Muscle of leg (tissue), 11 donors: ENCODE measurements around the gene CLRN3. TPM values are rescaled to one million over a fixed set of nuclear protein-coding genes. Genes with fewer than 3 reads are reported as not detected.

Source experiments
- DNase-seq: peaks from one replicate; pipeline ENCODE4 v3.0.0; 2013
- H3K27ac ChIP-seq: one replicate; pipeline ENCODE4 v1.5.1; 2013; ENCODE audit warnings: mild to moderate bottlenecking, low read length, control low read depth
- H3K27me3 ChIP-seq: one replicate; pipeline ENCODE4 v1.6.1; 2013; ENCODE audit warnings: low read length; ENCODE audit not compliant: control insufficient read depth, insufficient read depth
- H3K36me3 ChIP-seq: one replicate; pipeline ENCODE4 v1.6.1; 2013; ENCODE audit warnings: low read length; ENCODE audit not compliant: control insufficient read depth, insufficient read depth
- H3K4me1 ChIP-seq: one replicate; pipeline ENCODE4 v1.6.1; 2013; ENCODE audit warnings: low read length; ENCODE audit not compliant: control insufficient read depth, insufficient read depth
- H3K4me3 ChIP-seq: one replicate; pipeline ENCODE4 v1.5.1; 2013; ENCODE audit warnings: low read length, control low read depth
- H3K9me3 ChIP-seq: replicated peaks from 2 replicates; pipeline ENCODE4 v1.6.1; 2013; ENCODE audit warnings: low read depth, low read length; ENCODE audit not compliant: control insufficient read depth
- whole genome bisulfite sequencing: methylation state at CpG from one replicate; pipeline ENCODE4 v1.1.5; 2013; ENCODE audit warnings: missing lambda C conversion rate; ENCODE audit not compliant: insufficient coverage; 5-methylcytosine and 5-hydroxymethylcytosine counted together
- polyA plus RNA-seq, 8 donors: library from polyadenylated mRNA; unstranded; fragments of 120-200 nt; gene quantifications; one replicate each; pipeline versions ENCODE4 v1.2.1 to v1.2.3, GENCODE V29; 2013; ENCODE audit warnings: inconsistent platforms in 1 of 8, low replicate concordance in 1 of 8; ENCODE audit not compliant: insufficient read length in 8 of 8, insufficient read depth in 1 of 8
- total RNA-seq: library from RNA; stranded (reverse); fragments of 120-200 nt; gene quantifications from one replicate; pipeline ENCODE4 v1.2.4, GENCODE V29; 2013

The CLRN3 gene
- total and polyA plus RNA-seq, 9 donors: 0.09 to 4.4 (median 0.27) TPM; not detected in 2

DNA sequence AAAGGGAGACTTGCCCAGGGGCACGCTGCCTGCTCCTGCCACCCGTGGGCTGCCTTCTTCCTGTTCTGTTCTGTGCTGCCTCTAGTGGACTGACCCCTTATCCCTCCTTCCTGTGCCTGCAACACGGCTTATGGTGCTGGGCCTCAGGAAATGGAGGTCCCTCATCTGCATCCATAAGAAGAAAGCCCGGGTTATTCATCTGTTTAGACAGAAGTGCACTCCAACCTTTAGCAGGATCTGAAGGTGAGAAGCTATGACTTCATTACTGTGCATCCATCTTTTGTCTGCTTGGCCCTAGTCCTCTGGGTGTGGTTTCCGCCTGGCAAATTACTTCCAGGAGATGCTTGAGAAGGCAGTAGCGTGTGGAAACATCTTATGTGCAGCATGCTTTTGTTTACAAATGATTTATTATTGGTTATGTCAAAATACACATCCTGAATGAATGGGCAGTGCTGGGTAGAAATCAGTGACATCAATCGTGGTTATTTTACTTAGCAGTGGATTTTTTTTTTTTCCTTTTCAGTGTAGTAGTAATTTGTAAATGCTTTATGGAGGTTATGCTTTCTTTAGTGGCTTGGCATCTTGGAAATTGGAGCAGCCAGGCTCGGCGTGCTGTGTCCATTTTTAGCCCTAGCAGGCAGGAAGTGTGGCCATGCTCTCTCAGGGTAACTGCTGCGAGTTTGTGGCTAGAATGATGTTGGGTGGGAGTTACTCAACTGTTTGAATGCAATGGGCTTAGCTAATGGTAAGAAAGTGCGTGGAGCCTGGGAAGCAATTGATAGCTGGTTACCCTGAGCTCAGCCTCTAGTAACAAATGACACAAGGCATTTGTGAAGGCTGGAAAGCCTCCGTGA, 26.9 kb upstream of the CLRN3 start:
- no peak overlapping the region for H3K4me3 ChIP-seq

DNA sequence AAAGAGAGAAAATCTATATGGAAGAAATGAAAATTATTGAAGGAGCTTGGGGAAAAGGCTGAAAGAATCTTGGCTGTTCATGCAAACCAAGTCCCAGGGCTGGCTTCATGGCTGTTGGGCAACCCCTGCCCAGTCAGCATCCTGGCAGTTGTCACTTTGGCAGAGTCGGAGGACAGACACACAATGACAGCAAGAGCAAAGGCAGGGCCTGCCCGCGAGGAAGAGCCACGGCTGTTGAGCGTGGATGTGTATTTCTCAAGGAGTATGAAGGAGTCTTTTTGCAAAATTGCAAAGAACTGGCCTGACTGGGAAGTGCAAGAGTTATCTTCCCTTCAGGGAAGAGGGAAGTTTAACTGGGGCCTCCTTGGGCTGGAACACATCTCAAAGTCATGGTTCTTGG, 25.8 kb upstream of the CLRN3 start:
- Histone ChIP-seq H3K4me3 (no peak overlapping the region), H3K4me1 (peaks cover 41% of the 10 kb centered on the region), H3K9me3 (no peaks in the 10 kb centered on the region), H3K27ac (no peak overlapping the region), H3K36me3 (no peaks in the 10 kb centered on the region), H3K27me3 (no peaks in the 10 kb centered on the region)
- WGBS: 74% methylated on average over 5 of the region's 5 CpGs
- DNase-seq: peak; percentile 36

More for the DNA sequence above, 26.9 kb upstream of the CLRN3 start:
- no peaks in the 10 kb centered on the region for H3K27me3 ChIP-seq
- peaks cover 45% of the 10 kb centered on the region for H3K4me1 ChIP-seq
- peak overlapping the region; percentile 42 for H3K27ac ChIP-seq
- H3K9me3 ChIP-seq: no peaks in the 10 kb centered on the region
- peak; percentile 18 for DNase-seq
- WGBS: 55% methylated on average over 6 of the region's 12 CpGs
- H3K36me3 ChIP-seq: no peaks in the 10 kb centered on the region

DNA sequence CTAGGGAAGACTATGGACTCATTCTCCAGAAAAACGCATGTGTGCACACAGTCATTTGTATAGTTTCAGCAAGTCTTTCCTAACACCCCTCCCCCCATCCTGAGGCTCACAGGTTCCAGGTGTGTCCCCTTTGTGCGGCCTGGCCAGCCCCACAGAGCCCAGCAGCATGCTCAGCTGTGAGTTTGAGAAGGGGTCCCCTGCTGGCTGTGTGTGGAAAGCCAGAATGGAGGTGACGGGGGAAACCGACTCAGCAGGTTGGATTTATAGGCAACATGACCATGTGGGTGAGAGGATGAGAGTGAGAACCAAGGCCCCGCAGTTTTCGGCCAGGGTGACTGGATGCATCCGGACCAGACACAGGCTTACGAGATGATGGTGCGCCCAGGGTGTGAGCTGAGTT, 24.1 kb upstream of the CLRN3 start:
- 80% methylated on average over 8 of the region's 9 CpGs for WGBS
- Histone ChIP-seq H3K9me3 (no peaks in the 10 kb centered on the region), H3K27ac (no peak overlapping the region), H3K4me3 (no peak overlapping the region), H3K27me3 (no peaks in the 10 kb centered on the region), H3K36me3 (no peaks in the 10 kb centered on the region), H3K4me1 (peaks cover 26% of the 10 kb centered on the region)
- DNase-seq: no peak

DNA sequence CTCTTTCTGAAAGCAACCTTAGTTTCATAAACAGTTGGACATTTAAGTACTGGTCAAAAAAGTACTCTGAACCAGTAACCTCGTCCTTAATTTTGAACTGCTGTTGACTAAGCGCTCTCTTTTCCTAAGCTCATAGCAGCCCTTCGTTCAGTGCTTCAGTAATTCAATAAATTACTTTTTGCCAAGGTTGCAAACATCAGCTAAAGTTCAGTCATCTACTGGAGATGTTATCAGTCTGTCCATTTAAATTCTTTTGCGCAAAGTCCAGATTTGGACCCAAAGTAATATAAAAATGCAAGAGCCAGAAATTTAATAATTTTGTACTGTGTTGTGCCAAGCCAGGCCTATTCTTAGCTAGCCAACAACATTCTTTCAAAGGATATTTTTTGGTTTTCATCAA, 22.6 kb upstream of the CLRN3 start:
- no CpG with 5 or more reads among the region's 4 CpGs for WGBS
- Histone ChIP-seq H3K27ac (no peak overlapping the region), H3K4me1 (peaks cover 23% of the 10 kb centered on the region), H3K36me3 (no peaks in the 10 kb centered on the region), H3K27me3 (no peaks in the 10 kb centered on the region), H3K9me3 (no peaks in the 10 kb centered on the region), H3K4me3 (no peak overlapping the region)
- no peak for DNase-seq

DNA sequence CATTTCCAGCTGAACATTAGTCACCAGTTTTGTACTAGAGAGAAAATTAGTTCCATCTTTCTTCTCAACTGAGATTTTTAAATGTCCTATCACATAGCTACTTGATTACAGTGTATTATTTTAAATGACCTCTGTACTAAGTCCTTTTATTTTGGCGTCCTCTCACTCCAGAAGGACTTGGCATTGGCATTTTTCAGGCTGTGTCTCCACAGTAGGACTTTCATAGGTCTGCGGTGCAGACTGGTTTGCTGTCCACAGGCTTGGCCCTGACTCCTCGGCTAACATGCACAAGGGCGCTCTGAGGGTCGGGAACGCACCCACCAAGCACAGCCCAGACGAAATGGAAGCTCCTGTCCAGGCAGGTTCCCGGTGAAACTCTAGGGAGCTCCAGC, 20.6 kb upstream of the CLRN3 start:
- Histone ChIP-seq H3K4me3 (no peak overlapping the region), H3K27me3 (no peaks in the 10 kb centered on the region), H3K9me3 (no peaks in the 10 kb centered on the region), H3K27ac (no peak overlapping the region), H3K36me3 (no peaks in the 10 kb centered on the region), H3K4me1 (peaks cover 16% of the 10 kb centered on the region)
- 83% methylated on average over 8 of the region's 8 CpGs for WGBS
- DNase-seq: no peak

DNA sequence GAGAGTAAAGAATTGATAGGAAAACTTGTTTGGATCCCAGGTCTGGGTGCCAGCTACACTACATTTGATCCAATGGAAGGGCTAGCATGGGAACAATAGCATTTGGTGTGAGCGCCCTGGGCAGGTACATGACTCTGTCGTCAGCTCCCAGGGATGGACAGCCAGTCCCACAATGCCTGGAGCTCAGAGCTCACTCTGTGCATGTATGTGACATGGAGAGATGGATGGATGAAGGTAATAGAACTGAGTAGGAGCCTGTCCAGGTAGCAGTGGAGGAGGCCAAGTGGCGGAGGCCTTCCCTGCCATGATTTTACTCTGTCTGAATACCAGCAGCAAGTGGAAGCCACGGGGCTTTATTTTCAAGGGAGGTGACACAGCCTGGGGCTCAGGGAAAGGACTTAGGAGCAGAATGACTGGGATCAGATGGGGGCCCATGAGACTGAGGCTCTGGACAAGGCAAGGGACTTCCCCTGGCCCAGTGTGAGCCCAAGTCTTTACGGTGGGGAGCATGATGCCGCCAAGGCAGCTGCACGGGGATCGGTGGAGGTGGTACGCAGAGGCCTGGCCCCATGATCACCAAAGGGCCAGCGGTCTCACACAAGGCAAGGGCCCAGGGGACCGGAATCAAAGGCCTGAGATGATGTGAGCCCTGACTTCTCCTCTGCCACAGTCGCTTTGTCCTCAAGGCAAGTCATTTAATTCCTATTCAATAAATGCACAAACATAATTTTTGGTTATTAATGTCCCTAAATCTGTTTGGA, 20.0 kb upstream of the CLRN3 start:
- H3K4me1 ChIP-seq: peaks cover 22% of the 10 kb centered on the region
- no peak for DNase-seq
- 94% methylated on average over 11 of the region's 12 CpGs for WGBS
- no peak overlapping the region for H3K27ac ChIP-seq
- no peak overlapping the region for H3K4me3 ChIP-seq
- H3K36me3 ChIP-seq: no peaks in the 10 kb centered on the region
- peaks cover 1% of the 10 kb centered on the region for H3K27me3 ChIP-seq
- no peaks in the 10 kb centered on the region for H3K9me3 ChIP-seq

DNA sequence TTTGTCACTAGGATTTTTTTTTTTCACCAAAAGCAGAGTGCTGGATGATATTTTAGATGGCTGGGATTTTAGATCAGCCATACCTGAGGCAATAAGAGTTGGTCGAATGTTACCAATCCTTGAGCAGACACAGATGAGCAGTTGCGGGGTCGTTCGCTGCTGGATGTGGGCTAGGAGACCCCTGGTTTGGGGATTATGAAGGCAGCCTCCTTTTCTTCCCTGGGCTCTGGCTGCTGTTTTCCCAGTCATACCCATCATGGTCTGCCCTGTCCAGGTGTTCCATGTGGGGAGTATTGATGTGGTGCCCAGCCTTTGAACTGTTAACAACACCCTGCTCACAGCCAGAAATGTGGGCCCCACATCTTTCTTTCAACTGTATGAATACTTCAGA, 19.1 kb upstream of the CLRN3 start:
- no peak overlapping the region for H3K27ac ChIP-seq
- H3K27me3 ChIP-seq: peaks cover 5% of the 10 kb centered on the region
- H3K4me1 ChIP-seq: peaks cover 25% of the 10 kb centered on the region
- no CpG with 5 or more reads among the region's 4 CpGs for WGBS
- H3K4me3 ChIP-seq: no peak overlapping the region
- no peaks in the 10 kb centered on the region for H3K9me3 ChIP-seq
- DNase-seq: no peak
- H3K36me3 ChIP-seq: no peaks in the 10 kb centered on the region

DNA sequence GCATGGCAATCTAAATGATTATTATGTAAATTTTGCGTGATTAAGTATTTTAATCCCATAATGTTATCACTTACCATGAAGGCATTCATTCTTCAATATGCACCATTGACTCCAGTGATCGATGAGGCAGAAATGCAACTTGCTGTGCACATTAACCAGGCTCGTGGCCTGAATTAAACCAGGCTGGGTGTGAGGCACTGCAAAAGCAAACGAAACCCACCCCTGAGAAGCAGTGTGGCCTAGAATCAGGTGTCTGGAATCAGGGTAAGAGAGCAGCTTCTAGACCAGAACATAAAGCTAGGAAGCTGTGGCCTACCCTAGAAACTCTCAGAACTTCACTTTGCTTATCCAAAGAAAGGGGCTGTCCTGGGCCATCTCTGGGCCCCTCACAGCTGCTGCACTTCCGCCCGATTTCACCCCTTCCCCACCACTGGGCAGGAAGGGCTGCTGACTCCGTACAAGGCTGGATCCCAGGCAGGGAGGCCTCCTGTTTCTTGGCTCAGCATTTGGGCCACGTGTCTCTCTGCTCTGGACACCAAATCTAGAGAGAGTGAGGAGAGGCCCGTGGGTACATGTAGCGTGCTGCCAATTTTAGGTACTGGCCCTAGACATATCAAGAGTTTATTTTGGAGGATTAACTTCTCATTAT, 18.6 kb upstream of the CLRN3 start:
- no peak overlapping the region for H3K27ac ChIP-seq
- peaks cover 27% of the 10 kb centered on the region for H3K4me1 ChIP-seq
- no peak overlapping the region for H3K4me3 ChIP-seq
- no peaks in the 10 kb centered on the region for H3K36me3 ChIP-seq
- DNase-seq: peak; percentile 62
- 51% methylated on average over 5 of the region's 10 CpGs for WGBS
- H3K27me3 ChIP-seq: peaks cover 5% of the 10 kb centered on the region
- no peaks in the 10 kb centered on the region for H3K9me3 ChIP-seq

DNA sequence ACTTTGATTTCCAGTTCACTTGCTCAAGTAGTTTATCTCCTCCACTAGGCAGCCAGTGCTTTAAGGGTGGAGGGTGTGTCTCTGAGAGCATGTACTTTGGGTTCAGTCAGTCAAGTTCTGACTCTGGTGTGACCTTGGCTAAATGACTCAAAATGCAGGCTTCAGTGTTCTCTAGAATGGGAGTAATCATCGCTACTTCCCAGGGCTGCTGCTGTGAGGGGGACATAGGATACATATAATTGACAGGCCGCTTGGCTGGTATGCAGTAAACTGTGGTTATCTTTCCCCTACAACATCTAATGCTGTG, 17.7 kb upstream of the CLRN3 start:
- H3K9me3 ChIP-seq: no peaks in the 10 kb centered on the region
- DNase-seq: no peak
- no peaks in the 10 kb centered on the region for H3K36me3 ChIP-seq
- H3K4me1 ChIP-seq: peaks cover 27% of the 10 kb centered on the region
- H3K27ac ChIP-seq: no peak overlapping the region
- no CpG with 5 or more reads among the region's 2 CpGs for WGBS
- no peak overlapping the region for H3K4me3 ChIP-seq
- peaks cover 6% of the 10 kb centered on the region for H3K27me3 ChIP-seq

DNA sequence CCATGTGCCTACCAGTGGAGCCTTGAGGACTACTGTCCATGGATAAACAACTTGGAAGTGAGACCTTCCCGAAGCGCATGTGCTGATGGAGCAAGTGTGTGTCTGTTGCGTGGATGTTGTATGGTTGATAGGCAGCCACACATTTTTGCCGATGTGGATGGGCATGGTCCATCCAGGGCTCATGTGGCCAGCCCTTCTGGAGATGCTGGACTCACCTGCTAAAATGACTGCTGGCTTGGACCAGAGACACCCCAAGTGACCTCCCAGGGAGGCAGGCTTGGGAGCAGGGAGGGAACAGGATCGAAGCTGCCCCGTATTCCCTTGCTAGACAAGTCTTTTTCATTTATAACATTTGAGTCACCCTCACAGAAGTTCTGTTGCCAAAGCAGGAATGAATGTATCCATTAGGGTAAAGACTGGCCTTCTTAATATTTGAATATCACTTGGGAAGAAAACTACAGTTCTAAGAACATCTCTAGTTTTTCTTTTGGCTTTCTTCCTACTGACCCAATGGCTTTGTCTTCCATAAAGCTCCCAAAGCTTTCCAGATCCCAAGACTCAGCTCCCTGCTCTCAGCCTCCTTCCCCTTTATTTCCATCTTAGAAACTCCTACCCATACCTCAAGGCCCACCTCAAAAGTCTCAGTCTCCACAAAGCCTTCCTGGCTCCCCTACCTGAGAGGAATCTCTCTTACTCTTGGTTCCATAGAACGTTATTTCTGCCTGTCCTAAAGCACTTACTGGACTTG, 17.1 kb upstream of the CLRN3 start:
- H3K27me3 ChIP-seq: peaks cover 8% of the 10 kb centered on the region
- no peak overlapping the region for H3K4me3 ChIP-seq
- no peak overlapping the region for H3K27ac ChIP-seq
- H3K9me3 ChIP-seq: no peaks in the 10 kb centered on the region
- H3K4me1 ChIP-seq: peaks cover 27% of the 10 kb centered on the region
- H3K36me3 ChIP-seq: no peaks in the 10 kb centered on the region
- WGBS: 82% methylated on average over 5 of the region's 7 CpGs
- no peak for DNase-seq
